Activated CD8-positive, alpha-beta T cell treated with anti-CD3 and anti-CD28 coated beads, Interleukin-2, amount 10 ng/mL, durations not matched to agents 7 days and 5 days (primary cell): ENCODE results near the gene HIRIP3. TPM values are rescaled to one million over a fixed set of nuclear protein-coding genes. Genes with fewer than 3 reads are reported as not detected.
"Not testable (repeated sequence)": the region's sequence is repeated elsewhere in the genome, so short reads cannot be mapped to it uniquely, and the experiment has no call there.

Source experiments
- ATAC-seq: fragments of 150-1000 bp; cut with Tn5 transposase; one replicate; pipeline ENCODE4 v1.10.0; 2021; ENCODE audit warnings: moderate library complexity
- CTCF ChIA-PET: fragments of 350-600 bp; sonication (Branson Sonifier 250); formaldehyde crosslinking; loops from one replicate; lab custom pipeline; 2021; ENCODE audit warnings: antibody characterized with exemption; lab: Charles Lee
- POLR2A ChIA-PET: fragments of 350-600 bp; sonication (Branson Sonifier 250); formaldehyde crosslinking; loops from one replicate; lab custom pipeline; 2021; ENCODE audit warnings: antibody characterized with exemption; lab: Charles Lee
- DNase-seq: peaks from one replicate; pipeline ENCODE4 v3.0.0-alpha.2; 2020
- H3K27ac Mint-ChIP-seq: one replicate; pipeline ENCODE4 v1.8.0; 2021; ENCODE audit warnings: mild to moderate bottlenecking, mixed read lengths
- H3K27me3 Mint-ChIP-seq: one replicate; pipeline ENCODE4 v1.8.0; 2021; ENCODE audit warnings: low read depth, mixed read lengths
- H3K36me3 Mint-ChIP-seq: one replicate; pipeline ENCODE4 v1.8.0; 2021; ENCODE audit warnings: low read depth, mixed read lengths
- H3K4me1 Mint-ChIP-seq: one replicate; pipeline ENCODE4 v1.8.0; 2021; ENCODE audit warnings: low read depth, mixed read lengths
- H3K4me3 Mint-ChIP-seq: one replicate; pipeline ENCODE4 v1.8.0; 2021; ENCODE audit warnings: mild to moderate bottlenecking, mixed read lengths
- H3K9me3 Mint-ChIP-seq: one replicate; pipeline ENCODE4 v1.8.0; 2022; ENCODE audit warnings: mixed read lengths; ENCODE audit not compliant: insufficient read depth
- total RNA-seq, 2 experiments: library from RNA; stranded (reverse); gene quantifications; one replicate each; pipeline ENCODE4 v1.2.3, GENCODE V29; 2021

Gene HIRIP3
- total RNA-seq, 2 experiments from 2014 or later, result 46.4 to 47.3 TPM

DNA sequence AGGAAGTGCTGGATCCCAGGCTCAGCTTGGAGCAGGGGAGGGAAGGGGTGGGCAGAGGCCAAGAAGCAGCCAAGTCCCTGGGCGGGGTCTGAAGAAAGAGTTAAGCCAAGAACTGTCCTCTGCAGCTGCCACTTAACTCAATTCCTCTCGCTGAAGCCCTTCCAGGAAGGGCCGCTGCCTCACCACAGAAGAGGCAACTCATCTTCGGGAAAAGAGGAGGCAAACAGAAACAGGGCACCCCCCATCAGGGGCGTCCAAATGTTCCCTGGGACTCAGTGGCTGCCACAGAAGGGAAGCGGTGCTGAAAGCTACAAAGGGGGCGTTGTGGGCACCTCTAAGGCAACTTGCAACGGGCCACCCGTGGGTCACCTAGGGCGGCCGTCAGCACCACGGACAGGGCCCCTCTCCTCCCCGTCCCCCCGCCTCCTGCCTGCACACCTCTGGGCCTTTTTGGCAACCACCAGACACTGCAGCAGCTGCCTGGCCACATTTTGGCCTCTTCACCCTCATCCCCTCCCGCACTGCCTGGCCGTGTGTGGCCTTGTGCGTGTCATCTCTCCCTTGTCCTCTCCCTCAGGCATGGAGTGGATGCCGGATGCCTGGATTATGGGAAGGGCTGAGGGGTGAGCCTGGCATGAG is 33.1 kb upstream of the HIRIP3 start:
- H3K27ac Mint-ChIP-seq, result no peak overlapping the region
- H3K36me3 Mint-ChIP-seq, result no peaks in the 10 kb centered on the region
- no peaks in the 10 kb centered on the region for H3K9me3 Mint-ChIP-seq
- DNase-seq (peak; percentile 61), ATAC-seq (peak; percentile 59)
- ChIA-PET CTCF (no interaction called here), POLR2A (interaction anchor here (1.0 kb wide), 1 partner anchor 180 kb away, joined by 3 read pairs; no protein-coding TSS in a partner anchor)
- no peak overlapping the region for H3K4me3 Mint-ChIP-seq
- H3K27me3 Mint-ChIP-seq, result peaks cover 35% of the 10 kb centered on the region
- H3K4me1 Mint-ChIP-seq, result peaks cover 11% of the 10 kb centered on the region

DNA sequence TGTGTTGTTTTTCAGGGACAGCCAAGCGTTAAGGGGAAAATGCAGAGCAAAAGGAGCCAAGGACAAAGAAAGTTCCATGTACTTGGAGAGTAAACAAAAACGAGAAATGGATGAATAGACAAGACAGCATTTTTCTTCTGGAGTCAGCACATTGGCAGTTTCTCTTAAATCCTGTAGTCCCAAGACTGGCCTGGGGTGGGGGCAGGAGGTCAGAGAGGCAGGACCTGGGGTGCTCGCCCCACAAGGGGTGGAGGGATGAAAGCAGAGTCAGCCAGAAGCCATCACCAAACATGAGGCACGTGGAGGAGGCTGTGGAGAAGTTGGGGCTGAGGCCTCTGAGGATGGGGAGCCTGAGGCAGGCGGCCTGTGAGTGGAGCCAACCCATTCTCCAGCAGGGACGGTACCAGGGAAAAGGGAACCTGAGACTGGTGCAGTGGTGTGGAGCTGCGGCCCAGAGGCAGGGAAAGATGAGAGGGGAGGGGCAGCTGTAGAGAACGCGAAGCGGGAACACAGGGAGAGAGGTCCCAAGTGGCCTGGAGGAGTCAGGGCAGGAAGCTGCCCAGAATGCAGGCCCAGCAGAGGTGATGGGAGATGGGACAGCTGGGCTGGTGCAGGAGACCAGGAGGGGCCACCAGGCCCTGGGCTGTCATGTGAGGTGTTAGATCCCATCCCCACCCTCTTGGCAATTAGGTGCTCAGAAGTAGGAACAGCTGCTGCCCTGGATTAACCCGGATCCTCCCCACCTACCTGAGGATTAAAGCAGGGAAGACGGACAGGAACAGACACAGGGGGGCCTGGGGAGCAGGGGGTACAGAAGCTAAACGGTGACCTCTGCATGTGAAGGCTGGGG is 32.4 kb upstream of the HIRIP3 start:
- no peaks in the 10 kb centered on the region for H3K9me3 Mint-ChIP-seq
- no peak overlapping the region for H3K4me3 Mint-ChIP-seq
- no peaks in the 10 kb centered on the region for H3K36me3 Mint-ChIP-seq
- DNase-seq (no peak), ATAC-seq (no peak)
- H3K27ac Mint-ChIP-seq, result no peak overlapping the region
- H3K27me3 Mint-ChIP-seq, result peaks cover 35% of the 10 kb centered on the region
- POLR2A ChIA-PET, result interaction anchor here (1.0 kb wide), 1 partner anchor 179 kb away, joined by 3 read pairs; no protein-coding TSS in a partner anchor
- peaks cover 11% of the 10 kb centered on the region for H3K4me1 Mint-ChIP-seq
- CTCF ChIA-PET, result no interaction called here

DNA sequence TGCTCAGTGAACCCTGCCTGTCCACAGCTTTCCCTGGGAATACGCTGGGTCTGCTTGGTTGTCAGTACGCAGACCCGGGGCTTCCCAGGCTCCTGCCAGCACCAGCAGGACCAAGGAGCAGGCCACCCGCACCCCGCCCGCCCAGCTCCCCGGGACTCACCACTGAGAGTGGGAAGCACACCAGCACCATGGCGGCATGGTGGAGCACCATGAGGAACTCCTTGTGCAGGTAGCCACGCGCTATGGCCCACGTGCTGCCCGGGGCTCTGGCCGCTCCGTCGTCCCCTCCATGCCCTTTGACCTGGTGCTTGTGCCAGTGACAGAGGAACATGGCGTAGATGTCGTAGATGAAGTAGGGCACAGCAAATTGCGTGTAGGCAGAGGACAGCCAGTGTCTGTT is 31.0 kb upstream of the HIRIP3 start:
- no peak overlapping the region for H3K27ac Mint-ChIP-seq
- H3K36me3 Mint-ChIP-seq, result no peaks in the 10 kb centered on the region
- no peak overlapping the region for H3K4me3 Mint-ChIP-seq
- no peaks in the 10 kb centered on the region for H3K9me3 Mint-ChIP-seq
- H3K4me1 Mint-ChIP-seq, result peaks cover 10% of the 10 kb centered on the region
- peaks cover 26% of the 10 kb centered on the region for H3K27me3 Mint-ChIP-seq
- DNase-seq (no peak), ATAC-seq (no peak)
- POLR2A ChIA-PET, result no interaction called here
- CTCF ChIA-PET, result no interaction called here

DNA sequence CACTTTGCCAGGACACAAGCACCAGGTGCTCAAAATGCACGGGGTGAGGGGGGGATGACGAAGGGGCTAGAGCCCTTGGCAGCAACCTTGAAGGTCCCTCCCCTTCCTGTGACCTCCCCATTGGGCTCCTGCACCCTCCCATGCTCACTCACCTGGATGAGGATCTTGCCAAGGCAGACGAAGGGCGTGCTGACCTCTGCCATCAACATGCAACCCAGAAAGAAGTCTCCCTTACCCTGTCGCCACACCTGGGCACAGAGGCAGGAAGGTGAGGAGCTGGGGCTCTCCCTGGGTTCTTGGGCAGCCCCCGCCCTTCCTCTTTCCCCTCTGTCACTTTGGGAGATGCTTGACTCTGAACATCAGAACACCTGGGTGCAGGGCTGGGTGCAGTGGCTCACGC is 30.2 kb upstream of the HIRIP3 start:
- H3K4me3 Mint-ChIP-seq, result no peak overlapping the region
- CTCF ChIA-PET, result no interaction called here
- H3K4me1 Mint-ChIP-seq, result peaks cover 17% of the 10 kb centered on the region
- POLR2A ChIA-PET, result no interaction called here
- no peak for DNase-seq
- no peaks in the 10 kb centered on the region for H3K9me3 Mint-ChIP-seq
- no peak for ATAC-seq
- no peak overlapping the region for H3K27ac Mint-ChIP-seq
- H3K27me3 Mint-ChIP-seq, result peaks cover 27% of the 10 kb centered on the region
- H3K36me3 Mint-ChIP-seq, result no peaks in the 10 kb centered on the region

DNA sequence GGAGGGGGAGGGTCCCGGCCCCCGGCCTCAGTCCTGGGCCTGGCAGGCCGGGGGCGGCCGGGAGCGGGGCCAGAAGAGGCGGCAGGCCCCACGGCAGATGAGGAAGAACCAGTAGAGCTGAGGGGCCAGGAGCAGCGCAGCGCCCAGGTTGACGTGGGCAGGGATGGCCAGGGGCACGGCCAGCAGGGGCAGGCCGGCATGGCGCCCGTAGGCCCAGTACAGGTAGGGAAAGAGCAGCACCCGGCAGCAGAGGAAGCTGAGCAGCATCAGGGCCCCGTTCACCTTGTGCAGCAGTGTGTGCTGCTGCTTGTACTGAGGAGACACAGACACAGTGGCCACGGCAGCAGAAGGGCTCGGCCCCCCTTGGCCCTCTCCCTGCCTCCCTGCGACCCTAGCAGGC is 29.7 kb upstream of the HIRIP3 start:
- no peak for ATAC-seq
- CTCF ChIA-PET, result no interaction called here
- Mint-ChIP-seq H3K27me3 (peaks cover 25% of the 10 kb centered on the region), H3K4me3 (no peak overlapping the region), H3K36me3 (no peaks in the 10 kb centered on the region), H3K4me1 (peaks cover 16% of the 10 kb centered on the region), H3K9me3 (no peaks in the 10 kb centered on the region), H3K27ac (no peak overlapping the region)
- DNase-seq, result no peak
- POLR2A ChIA-PET, result no interaction called here

DNA sequence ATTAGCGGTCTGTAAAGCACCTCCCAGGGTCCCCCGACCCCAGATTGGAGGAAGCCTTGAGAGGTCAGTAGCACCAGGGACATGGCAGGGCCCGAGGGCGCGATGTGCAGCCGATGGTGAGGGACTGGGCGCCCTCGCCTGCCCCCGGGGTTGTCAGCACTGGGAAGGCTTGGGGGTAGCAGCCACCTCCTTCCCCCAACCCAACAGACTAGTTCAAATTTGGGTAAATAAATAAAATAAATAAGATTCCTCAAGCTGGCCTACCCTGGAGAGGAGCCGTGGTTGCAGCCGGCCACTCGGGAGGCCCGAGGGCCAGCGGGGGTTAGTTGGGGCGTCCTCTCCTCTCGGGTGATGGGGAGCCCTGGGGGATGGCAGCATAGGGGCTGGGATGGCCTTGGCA is 29.0 kb upstream of the HIRIP3 start:
- POLR2A ChIA-PET, result no interaction called here

DNA sequence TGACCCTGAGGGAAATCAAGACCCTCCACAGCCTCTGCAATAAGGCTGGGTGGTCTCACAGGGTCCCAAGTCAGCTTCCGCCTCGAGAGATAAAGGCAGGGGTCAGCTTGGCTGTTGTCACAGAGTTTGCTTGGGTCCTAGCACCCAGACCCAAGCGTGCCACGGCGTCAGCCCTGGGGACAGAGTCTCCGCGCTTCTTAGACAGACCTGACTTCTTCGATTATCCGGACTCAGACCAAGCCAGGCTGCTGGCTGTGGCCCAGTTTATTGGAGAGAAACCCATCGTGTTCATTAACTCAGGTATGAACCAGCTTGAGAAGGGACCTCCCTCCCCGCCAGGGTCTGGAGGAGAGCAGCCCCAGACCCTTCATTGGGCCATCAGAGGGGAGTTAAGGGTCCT is 28.2 kb upstream of the HIRIP3 start:
- Mint-ChIP-seq H3K4me1 (peaks cover 13% of the 10 kb centered on the region), H3K36me3 (no peaks in the 10 kb centered on the region), H3K27me3 (peaks cover 18% of the 10 kb centered on the region), H3K27ac (no peak overlapping the region), H3K4me3 (no peak overlapping the region), H3K9me3 (no peaks in the 10 kb centered on the region)
- POLR2A ChIA-PET, result no interaction called here
- ATAC-seq (no peak), DNase-seq (no peak)
- CTCF ChIA-PET, result interaction anchor here (1.7 kb wide), 1 partner anchor 8 kb away, joined by 12 read pairs; the partner anchor contains the start of gene TLCD3B

More for the DNA sequence above, 29.0 kb upstream of the HIRIP3 start:
- H3K4me1 Mint-ChIP-seq, result peaks cover 13% of the 10 kb centered on the region
- no peaks in the 10 kb centered on the region for H3K9me3 Mint-ChIP-seq
- no peak for ATAC-seq
- no peak for DNase-seq
- CTCF ChIA-PET, result no interaction called here
- peaks cover 19% of the 10 kb centered on the region for H3K27me3 Mint-ChIP-seq
- H3K27ac Mint-ChIP-seq, result no peak overlapping the region
- H3K4me3 Mint-ChIP-seq, result no peak overlapping the region
- no peaks in the 10 kb centered on the region for H3K36me3 Mint-ChIP-seq

DNA sequence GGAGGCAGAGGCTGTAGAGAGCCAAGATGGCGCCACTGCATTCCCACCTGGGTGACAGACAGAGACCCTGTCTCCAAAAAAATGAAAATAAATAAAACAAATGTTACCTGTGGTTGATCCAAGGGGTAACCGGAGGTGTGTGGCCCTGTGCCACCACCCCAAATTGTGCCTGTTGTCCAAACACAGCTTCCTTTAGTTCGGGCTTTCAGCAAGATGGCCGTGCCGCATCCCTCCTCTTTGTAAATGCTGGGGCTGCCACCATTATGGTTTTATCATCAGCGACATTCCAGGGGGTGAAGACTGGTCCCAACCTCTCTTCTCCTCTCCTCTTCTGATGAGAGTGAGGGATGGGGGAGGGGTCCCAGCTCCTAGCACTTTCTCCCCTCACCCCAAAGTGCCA is 27.5 kb upstream of the HIRIP3 start, which contains the start of gene C16orf92:
Gene C16orf92, plus strand, starts transcription at position 312 of the 400 bp plus-strand sequence. CDS start 143 bp downstream, outside the sequence.
- ATAC-seq (no peak), DNase-seq (no peak)
- Mint-ChIP-seq H3K9me3 (no peaks in the 10 kb centered on the region), H3K27ac (no peak within 1 kb of the TSS), H3K36me3 (no peaks in the 10 kb centered on the region), H3K4me1 (peaks cover 13% of the 10 kb centered on the region), H3K27me3 (peaks cover 15% of the 10 kb centered on the region), H3K4me3 (no peak within 1 kb of the TSS)
- ChIA-PET POLR2A (no interaction called here), CTCF (interaction anchor here (1.7 kb wide), 1 partner anchor 9 kb away, joined by 12 read pairs; the partner anchor contains the start of gene TLCD3B)

DNA sequence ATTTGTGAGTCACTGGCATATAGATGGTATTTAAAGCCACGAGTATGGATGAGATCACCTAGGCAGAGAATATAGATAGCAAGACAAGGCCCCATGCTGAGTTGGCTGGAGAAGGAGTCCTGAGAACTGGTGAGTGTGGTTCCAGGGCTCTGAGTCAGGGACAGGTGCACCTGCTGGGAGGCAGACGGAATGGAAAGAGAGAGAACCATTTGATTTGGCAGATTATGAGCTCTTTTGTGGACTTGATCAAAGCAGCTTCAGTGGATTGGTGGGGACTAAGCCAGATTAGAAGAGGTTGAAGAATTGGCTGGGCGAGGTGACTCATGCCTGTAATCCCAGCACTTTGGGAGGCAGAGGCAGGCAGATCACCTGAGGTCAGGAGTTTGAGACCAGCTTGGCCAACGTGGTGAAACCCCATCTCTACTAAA is 23.3 kb upstream of the HIRIP3 start:
- ChIA-PET POLR2A (no interaction called here), CTCF (interaction anchor here (1.3 to 5.1 kb wide), 4 partner anchors 13 to 327 kb away, joined by 6 to 21 read pairs (median 7); partner anchors contain the start of gene TLCD3B)
- no peak for ATAC-seq
- no peak overlapping the region for H3K27ac Mint-ChIP-seq
- peaks cover 16% of the 10 kb centered on the region for H3K27me3 Mint-ChIP-seq
- no peaks in the 10 kb centered on the region for H3K9me3 Mint-ChIP-seq
- no peak overlapping the region for H3K4me3 Mint-ChIP-seq
- no peak for DNase-seq
- no peaks in the 10 kb centered on the region for H3K36me3 Mint-ChIP-seq
- H3K4me1 Mint-ChIP-seq, result peaks cover 13% of the 10 kb centered on the region

DNA sequence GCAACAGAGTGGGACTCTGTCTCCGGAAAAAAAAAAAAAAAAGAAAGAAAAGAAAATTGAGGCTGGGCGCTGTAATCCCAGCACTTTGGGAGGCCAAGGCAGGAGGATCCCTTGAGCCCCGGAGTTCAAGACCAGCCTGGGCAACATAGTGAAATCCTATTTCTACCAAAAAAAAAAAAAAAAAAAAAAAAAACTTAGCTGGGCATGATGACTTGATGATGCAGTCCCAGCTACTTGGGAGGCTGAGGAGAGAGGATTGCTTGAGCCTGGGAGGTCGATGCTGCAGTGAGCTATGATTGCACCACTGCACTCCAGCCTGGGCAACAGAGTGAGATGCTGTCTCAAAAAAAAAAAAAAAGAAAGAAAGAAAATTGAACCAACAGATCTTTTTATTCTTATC is 22.5 kb upstream of the HIRIP3 start:
- peaks cover 13% of the 10 kb centered on the region for H3K4me1 Mint-ChIP-seq
- H3K27ac Mint-ChIP-seq, POLR2A ChIA-PET, H3K36me3 Mint-ChIP-seq, DNase-seq, H3K9me3 Mint-ChIP-seq, H3K4me3 Mint-ChIP-seq, ATAC-seq: not testable (repeated sequence)
- peaks cover 16% of the 10 kb centered on the region for H3K27me3 Mint-ChIP-seq
- CTCF ChIA-PET, result interaction anchor here (1.6 to 5.1 kb wide), 2 partner anchors 14 to 327 kb away, joined by 6 to 21 read pairs; partner anchors contain the start of gene TLCD3B

DNA sequence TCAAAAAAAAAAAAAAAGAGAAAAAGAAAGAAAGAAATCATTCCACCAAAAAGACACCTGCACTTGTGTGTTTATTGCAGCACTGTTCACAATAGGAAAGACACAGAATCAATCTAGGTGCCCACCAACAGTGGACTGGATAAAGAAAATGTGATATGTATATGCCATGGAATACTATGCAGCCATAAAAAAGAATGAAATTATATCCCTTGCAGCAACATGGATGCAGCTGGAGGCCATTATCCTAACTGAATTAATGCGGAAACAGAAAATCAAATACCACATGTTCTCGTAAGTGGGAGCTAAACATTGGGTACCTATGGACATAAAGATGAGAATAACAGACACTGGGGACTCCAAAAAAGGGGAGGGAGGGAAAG is 21.9 kb upstream of the HIRIP3 start:
- Mint-ChIP-seq H3K36me3 (no peaks in the 10 kb centered on the region), H3K9me3 (no peaks in the 10 kb centered on the region), H3K4me1 (peaks cover 13% of the 10 kb centered on the region), H3K27ac (no peak overlapping the region), H3K4me3 (no peak overlapping the region), H3K27me3 (peaks cover 20% of the 10 kb centered on the region)
- POLR2A ChIA-PET, result interaction anchor here (0.5 kb wide), 1 partner anchor 227 kb away, joined by 3 read pairs; the partner anchor contains the start of gene KIF22
- ATAC-seq (no peak), DNase-seq (no peak)
- CTCF ChIA-PET, result interaction anchor here (1.4 to 5.1 kb wide), 2 partner anchors 15 to 38 kb away, joined by 5 to 21 read pairs; partner anchors contain the start of gene TLCD3B
